Chondrocyte (in vitro differentiated cells): ENCODE measurements around the gene TRIM8. TPM values are rescaled to one million over a fixed set of nuclear protein-coding genes. Genes with fewer than 3 reads are reported as not detected.

Source experiments
- DNase-seq: peaks from one replicate; pipeline ENCODE4 v3.0.0; 2021; ENCODE audit warnings: mixed read lengths, low spot score
- H3K27ac Mint-ChIP-seq: one replicate; pipeline ENCODE4 v1.8.0; 2021; ENCODE audit warnings: mild to moderate bottlenecking, moderate library complexity, mixed read lengths; ENCODE audit not compliant: unreplicated experiment
- H3K27me3 Mint-ChIP-seq: 2 replicates; pipeline ENCODE4 v1.8.0; 2021; ENCODE audit warnings: low read depth, mixed read lengths
- H3K36me3 Mint-ChIP-seq: 2 replicates; pipeline ENCODE4 v1.8.0; 2021; ENCODE audit warnings: low read depth, mixed read lengths
- H3K4me1 Mint-ChIP-seq: 2 replicates; pipeline ENCODE4 v1.8.0; 2021; ENCODE audit warnings: low read depth, mild to moderate bottlenecking, mixed read lengths
- H3K4me3 Mint-ChIP-seq: one replicate; pipeline ENCODE4 v1.8.0; 2021; ENCODE audit warnings: mild to moderate bottlenecking, moderate library complexity, mixed read lengths; ENCODE audit not compliant: unreplicated experiment
- H3K9me3 Mint-ChIP-seq: 2 replicates; pipeline ENCODE4 v1.8.0; 2021; ENCODE audit warnings: low read depth, mixed read lengths
- long read RNA-seq: library from polyadenylated mRNA; stranded (forward); transcript quantifications from one replicate; pipeline ENCODE4 v2.0.0, GENCODE V29; 2021
- total RNA-seq: library from RNA; stranded (reverse); gene quantifications from 3 replicates; pipeline ENCODE4 v1.2.1, GENCODE V29; 2021
- TF ChIP-seq, protein P1 (sequence below): fragments of 200-600 bp; sonication (generic); IDR thresholded peaks from 2 replicates; pipeline ENCODE4 v1.5.0; 2021; ENCODE audit warnings: antibody characterized with exemption, mild to moderate bottlenecking, moderate library complexity

The TRIM8 gene, protein sequence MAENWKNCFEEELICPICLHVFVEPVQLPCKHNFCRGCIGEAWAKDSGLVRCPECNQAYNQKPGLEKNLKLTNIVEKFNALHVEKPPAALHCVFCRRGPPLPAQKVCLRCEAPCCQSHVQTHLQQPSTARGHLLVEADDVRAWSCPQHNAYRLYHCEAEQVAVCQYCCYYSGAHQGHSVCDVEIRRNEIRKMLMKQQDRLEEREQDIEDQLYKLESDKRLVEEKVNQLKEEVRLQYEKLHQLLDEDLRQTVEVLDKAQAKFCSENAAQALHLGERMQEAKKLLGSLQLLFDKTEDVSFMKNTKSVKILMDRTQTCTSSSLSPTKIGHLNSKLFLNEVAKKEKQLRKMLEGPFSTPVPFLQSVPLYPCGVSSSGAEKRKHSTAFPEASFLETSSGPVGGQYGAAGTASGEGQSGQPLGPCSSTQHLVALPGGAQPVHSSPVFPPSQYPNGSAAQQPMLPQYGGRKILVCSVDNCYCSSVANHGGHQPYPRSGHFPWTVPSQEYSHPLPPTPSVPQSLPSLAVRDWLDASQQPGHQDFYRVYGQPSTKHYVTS
- 40.3 to 74.4 TPM (median 66.8 TPM) in 3 replicates for total RNA-seq
- long read RNA-seq, full-length matches to known transcripts = 72 of 106 reads
- long read RNA-seq, partial matches to known transcripts = 3 of 106 reads
- long read RNA-seq, other reads (novel, unspliced or antisense) = 31 of 106 reads

- peak within 1 kb of the TSS; percentile 96 for H3K4me3 Mint-ChIP-seq
- DNase-seq = peak; percentile 82
- H3K9me3 Mint-ChIP-seq = no peaks in the 10 kb centered on the region
- H3K4me1 Mint-ChIP-seq = peaks cover 42% of the 10 kb centered on the region
- TF ChIP-seq, protein P1, sequence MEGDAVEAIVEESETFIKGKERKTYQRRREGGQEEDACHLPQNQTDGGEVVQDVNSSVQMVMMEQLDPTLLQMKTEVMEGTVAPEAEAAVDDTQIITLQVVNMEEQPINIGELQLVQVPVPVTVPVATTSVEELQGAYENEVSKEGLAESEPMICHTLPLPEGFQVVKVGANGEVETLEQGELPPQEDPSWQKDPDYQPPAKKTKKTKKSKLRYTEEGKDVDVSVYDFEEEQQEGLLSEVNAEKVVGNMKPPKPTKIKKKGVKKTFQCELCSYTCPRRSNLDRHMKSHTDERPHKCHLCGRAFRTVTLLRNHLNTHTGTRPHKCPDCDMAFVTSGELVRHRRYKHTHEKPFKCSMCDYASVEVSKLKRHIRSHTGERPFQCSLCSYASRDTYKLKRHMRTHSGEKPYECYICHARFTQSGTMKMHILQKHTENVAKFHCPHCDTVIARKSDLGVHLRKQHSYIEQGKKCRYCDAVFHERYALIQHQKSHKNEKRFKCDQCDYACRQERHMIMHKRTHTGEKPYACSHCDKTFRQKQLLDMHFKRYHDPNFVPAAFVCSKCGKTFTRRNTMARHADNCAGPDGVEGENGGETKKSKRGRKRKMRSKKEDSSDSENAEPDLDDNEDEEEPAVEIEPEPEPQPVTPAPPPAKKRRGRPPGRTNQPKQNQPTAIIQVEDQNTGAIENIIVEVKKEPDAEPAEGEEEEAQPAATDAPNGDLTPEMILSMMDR = no peak
- peak within 1 kb of the TSS; percentile 99 for H3K27ac Mint-ChIP-seq
- H3K36me3 Mint-ChIP-seq = peaks cover 2% of the 10 kb centered on the region
- no peaks in the 10 kb centered on the region for H3K27me3 Mint-ChIP-seq
These were observed at the start of gene TRIM8 for GRCh38 chr10:102644066-102644645. Gene TRIM8, plus strand, starts transcription at chr10:102644479. Its CDS starts 139 bp downstream, at chr10:102644618.

DNA sequence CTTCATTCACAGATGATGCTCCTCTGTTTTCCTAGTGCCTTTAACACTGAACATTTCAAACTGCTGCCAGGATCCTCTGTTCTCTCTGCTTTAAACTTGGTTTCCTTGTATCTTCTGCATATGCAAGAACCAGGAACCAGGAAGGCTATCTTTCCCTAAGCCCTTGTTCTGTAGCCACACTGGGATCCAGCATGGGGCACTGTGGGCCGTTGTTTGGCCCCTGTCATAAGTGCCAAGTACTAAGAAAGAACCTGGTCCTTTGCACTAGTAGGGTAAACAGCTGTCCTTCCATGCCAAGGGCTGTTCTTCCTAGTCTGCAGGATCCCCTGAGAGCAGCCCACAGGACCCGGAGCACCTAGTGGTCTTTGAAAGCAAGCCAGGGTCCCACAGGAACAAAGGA lies 49.0 kb upstream of the TRIM8 start:
- Mint-ChIP-seq H3K4me1 (peaks cover 16% of the 10 kb centered on the region), H3K36me3 (peaks cover 6% of the 10 kb centered on the region), H3K9me3 (no peaks in the 10 kb centered on the region), H3K27ac (no peak overlapping the region), H3K4me3 (no peak overlapping the region), H3K27me3 (no peaks in the 10 kb centered on the region)
- no peak for DNase-seq
- TF ChIP-seq, protein P1 = no peak

GRCh38 chr10:102595897-102596296 lies 48.4 kb upstream of the TRIM8 start:
- no peak overlapping the region for H3K27ac Mint-ChIP-seq
- H3K4me1 Mint-ChIP-seq = peaks cover 19% of the 10 kb centered on the region

GRCh38 chr10:102596506-102596971 lies 47.7 kb upstream of the TRIM8 start:
- no peaks in the 10 kb centered on the region for H3K27me3 Mint-ChIP-seq
- DNase-seq = peak; percentile 44
- H3K36me3 Mint-ChIP-seq = peaks cover 8% of the 10 kb centered on the region
- TF ChIP-seq, protein P1 = peak; percentile 77
- no peak overlapping the region for H3K4me3 Mint-ChIP-seq
- H3K4me1 Mint-ChIP-seq = peaks cover 19% of the 10 kb centered on the region
- no peaks in the 10 kb centered on the region for H3K9me3 Mint-ChIP-seq
- no peak overlapping the region for H3K27ac Mint-ChIP-seq

More at GRCh38 chr10:102595897-102596296, 48.4 kb upstream of the TRIM8 start:
- H3K4me3 Mint-ChIP-seq = no peak overlapping the region
- TF ChIP-seq, protein P1 = no peak
- DNase-seq = peak; percentile 42
- H3K36me3 Mint-ChIP-seq = peaks cover 8% of the 10 kb centered on the region
- no peaks in the 10 kb centered on the region for H3K27me3 Mint-ChIP-seq
- no peaks in the 10 kb centered on the region for H3K9me3 Mint-ChIP-seq
